Myocyte (in vitro differentiated cells): ENCODE data around the gene MMEL1. TPM values are rescaled to one million over a fixed set of nuclear protein-coding genes. Genes with fewer than 3 reads are reported as not detected.

Experiments
- DNase-seq: peaks from one replicate; pipeline ENCODE4 v3.0.0-alpha.2; 2012; ENCODE audit warnings: low read depth
- total RNA-seq: library from RNA; depleted of rRNA; stranded (reverse); fragments of >200 nt; gene quantifications from 2 replicates; pipeline ENCODE4 v1.2.3, GENCODE V29; 2014

The MMEL1 gene
- total RNA-seq, 1 donor from 2014 or later: 0.37 TPM

- no peak for DNase-seq
Observed at GRCh38 chr1:2606881-2607621, 25.8 kb downstream of the MMEL1 start.

DNA sequence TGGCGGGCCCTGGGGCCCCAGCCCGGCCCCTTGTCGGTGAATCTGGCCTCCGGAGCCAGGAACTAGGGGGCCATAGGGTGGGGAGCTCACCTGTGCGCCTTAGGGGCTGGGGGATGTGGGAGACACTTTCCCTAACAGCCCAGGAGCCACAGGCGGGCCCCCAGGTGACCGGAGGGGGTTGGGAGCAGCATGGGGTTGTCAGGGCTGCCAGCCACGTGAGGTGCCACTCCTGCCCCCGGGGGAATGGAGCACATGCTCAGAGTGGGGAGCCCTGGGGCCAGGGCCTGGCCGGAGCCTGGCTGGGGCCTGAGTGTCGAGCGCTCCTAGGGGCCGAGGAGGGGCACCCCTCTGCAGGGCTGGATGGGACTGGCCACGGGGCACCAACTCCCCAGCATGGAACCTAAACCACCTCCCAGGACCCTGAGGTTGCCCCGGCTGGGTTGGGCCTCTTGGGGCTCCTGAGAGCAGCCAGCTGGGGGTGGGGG is 26.4 kb downstream of the MMEL1 start:
- no peak for DNase-seq

GRCh38 chr1:2605509-2606395 is 27.1 kb downstream of the MMEL1 start:
- DNase-seq: no peak

DNA sequence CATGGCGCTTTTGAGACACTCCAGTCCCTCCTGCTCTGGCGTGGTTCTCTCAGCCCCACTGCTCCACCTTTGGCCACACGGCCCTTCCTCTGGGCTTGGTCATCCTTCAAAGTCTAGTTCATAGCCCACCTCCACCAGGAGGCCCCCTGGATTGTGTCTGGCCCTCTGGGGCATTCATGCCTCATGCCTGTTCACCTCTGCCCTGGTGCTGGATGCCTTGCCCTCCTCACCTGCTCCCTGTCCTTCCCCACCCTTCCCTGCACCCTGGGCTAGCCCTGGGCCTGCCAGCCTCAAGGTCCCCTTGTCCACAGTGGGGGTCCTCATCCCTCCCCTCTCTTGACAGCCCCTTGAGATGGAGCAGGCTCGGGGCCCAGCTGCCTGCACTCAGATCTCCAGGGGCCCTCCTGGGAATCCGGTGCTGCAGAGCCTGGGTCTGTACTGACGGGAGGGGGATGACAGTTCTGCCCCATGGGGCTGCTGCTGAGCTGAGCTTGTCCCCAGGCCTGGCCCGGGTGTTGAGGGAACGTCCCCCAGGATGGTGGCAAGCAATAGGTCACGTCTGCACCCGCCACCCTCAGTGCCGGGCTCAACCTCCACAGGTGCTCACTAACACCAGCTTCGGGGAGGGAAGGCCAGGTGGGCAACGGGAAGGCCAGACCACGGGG is 27.8 kb downstream of the MMEL1 start:
- DNase-seq: no peak

DNA sequence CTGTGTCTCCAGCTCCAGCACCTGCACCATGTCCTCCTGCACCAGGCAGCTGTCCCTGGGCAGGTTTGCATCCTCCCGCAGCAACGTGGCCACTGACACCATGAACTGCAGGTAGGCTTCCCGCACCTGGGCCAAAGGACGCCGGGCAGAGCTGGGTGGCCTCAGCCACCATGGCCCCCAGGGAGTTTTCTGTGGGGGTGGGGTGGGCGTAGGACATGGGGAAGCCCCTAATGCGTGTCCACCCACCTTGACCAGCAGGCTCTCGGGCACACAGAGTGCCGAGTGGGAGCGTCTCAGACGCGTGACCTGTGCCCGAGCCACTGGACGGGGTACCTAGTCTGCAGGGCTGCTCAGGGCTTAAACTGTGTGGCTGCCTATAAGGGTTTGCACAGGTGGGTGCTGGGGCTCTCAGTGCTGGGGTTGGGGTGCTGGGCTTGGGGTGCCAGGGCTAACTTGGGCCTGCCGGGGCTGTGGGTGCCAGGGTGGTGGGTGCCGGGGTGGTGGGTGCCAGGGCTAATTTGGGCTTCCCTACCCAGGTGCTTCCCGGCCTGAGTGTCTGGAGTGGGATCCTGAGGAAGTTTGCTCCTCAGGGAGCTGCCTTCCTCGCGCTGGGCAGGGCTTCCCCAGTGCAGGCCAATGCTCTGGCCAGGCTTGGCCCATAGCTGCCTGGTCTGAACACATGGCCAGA is 28.5 kb downstream of the MMEL1 start:
- no peak for DNase-seq

DNA sequence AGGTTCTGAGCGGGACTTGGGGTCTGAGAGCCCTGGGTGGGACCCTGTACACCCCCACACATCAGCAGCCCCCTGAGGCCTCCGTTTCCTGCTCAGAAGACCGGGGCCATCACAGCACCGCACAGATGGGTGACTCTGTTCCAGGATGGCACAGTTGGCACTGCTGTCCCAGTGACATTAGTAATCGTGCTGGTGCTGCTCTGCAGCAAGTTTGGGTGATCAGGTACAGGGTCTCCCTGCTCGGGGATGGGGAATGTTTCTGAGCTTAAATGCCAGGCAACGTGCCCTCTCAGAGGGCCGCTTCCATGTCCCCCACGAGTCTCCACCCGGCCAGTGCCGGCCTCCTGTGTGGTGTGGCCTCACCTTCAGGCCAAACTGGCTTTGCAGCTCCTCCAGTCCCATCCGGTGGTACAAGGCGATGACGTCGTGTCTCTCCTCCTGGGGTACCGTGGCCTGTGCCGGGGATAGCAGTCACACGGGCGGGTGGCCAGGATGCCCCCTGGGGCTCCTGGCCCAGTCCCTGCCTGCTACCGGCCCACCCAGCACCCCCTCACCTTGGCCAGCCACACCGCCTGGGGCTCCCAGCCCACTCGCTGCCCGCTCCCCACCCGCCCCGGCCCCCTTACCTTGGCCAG is 29.2 kb downstream of the MMEL1 start:
- DNase-seq: no peak

- no peak for DNase-seq
Observed at GRCh38 chr1:2602866-2603520, 29.8 kb downstream of the MMEL1 start.

DNA sequence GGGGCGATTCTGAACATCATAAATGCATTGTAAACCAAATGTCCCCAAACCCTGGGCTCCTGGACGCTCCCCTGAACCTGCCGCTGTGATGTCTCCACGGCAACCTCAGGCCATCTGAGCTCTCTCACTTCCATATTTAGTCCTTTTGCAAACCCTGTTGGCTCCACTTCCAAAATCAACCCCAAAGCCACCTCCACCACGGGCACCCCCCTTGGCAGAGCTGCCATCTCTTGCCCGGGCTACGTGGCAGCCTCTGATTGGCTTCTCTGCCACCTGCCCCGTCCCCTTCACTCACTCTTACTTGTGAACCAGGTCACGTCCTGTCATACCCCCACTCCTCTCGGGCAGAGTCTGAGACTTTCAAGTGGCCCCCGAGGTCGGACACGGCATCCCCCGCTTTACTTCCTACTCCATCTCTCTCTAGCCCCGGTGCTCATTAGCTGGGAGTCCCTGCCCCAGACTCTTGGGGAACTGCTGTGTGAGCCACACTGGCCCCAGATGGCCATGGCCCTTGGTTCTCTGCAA is 30.4 kb downstream of the MMEL1 start:
- DNase-seq: no peak

- DNase-seq: no peak
Observed at GRCh38 chr1:2601721-2602303, 31.0 kb downstream of the MMEL1 start.

- DNase-seq: no peak
Observed at GRCh38 chr1:2598329-2598931, 34.4 kb downstream of the MMEL1 start.

- no peak for DNase-seq
Observed at GRCh38 chr1:2597441-2598328, 35.1 kb downstream of the MMEL1 start.

DNA sequence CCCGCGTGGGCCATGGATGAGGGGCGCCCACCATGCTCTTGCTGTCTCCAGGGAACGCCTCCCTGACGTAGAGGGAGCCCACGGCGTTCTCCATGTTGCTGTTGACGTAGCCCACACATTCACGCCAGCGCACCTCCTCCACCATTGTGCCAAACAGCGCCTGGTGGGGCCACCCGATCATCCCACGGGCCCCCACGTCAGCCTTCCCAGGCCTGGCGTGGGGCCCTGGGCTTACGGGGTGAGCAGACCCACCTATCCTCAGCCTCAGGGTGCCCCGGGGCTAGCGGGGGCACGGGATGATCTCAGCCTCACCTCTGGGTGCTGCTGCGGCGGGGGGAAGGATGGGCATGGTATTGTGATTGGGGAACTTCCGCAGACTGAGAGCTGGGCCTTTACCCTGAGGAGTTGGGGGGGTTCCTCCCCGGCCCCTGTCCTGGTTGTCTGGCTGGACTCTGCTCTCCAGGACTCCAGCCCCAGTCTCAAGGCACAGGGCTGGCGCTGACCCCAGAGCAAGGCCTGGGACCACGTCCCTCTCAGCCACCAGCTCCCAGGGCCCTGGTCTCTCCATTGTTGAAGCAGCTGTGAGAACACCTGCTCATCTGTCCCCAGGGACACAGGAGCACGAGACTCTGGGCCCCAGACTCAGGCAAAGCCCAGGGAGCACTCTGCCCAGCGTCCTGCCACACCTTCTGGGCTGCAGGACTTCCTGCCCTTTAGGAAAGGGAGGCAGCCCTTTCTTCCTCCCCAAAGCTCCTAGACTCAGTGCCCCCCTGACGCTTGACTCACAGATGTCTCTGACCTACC is 36.1 kb downstream of the MMEL1 start:
- peak; percentile 22 for DNase-seq

- no peak for DNase-seq
Observed at GRCh38 chr1:2595812-2596529, 36.8 kb downstream of the MMEL1 start.

GRCh38 chr1:2595261-2595811 is 37.5 kb downstream of the MMEL1 start:
- DNase-seq: no peak

DNA sequence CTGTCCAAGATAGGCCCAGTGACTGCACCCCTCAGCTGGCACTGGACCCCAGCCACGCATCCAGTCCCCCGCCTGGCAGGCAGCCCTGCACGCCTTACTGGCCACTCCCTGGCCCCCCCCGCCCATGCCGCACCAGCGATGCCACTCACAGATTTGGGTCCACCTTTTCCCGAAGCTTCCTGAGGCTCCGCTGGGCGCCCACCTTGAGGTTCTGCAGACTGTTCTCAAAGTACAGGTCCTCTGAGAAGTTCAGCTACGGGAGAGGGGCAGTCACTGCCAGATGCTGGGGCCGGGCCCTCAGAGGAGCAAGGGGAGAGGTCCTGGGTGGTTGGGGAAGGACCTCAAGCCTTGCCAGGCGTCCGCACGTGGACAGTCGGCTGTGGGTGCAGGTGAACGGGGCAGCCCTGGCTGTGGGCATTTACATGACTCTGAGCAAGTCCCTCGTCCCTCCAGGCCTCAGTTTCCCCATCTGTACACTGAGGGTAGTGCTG is 38.1 kb downstream of the MMEL1 start:
- DNase-seq: no peak
